Stimulated activated CD8-positive, alpha-beta memory T cell treated with anti-CD3 and anti-CD28 coated beads, Interleukin-12 subunit alpha, Interleukin-12 subunit beta, amount 100 ng/mL, for 24 hours (primary cell): ENCODE results near the gene TMEM229B.

Source experiments
- DNase-seq: peaks from one replicate; pipeline ENCODE4 v3.0.0-alpha.2; 2020; ENCODE audit errors: extremely low read depth

Gene TMEM229B

GRCh38 chr14:67424539-67424938 is 64.0 kb downstream of the TMEM229B start:
- DNase-seq: no peak

- no peak for DNase-seq
Measured at GRCh38 chr14:67423424-67423823, 65.1 kb downstream of the TMEM229B start.

- no peak for DNase-seq
Measured at GRCh38 chr14:67421356-67422224, 66.9 kb downstream of the TMEM229B start.
